Measurements from ENCODE around the gene NUF2.
"Not testable (repeated sequence)": the region's sequence is repeated elsewhere in the genome, so short reads cannot be mapped to it uniquely, and the experiment has no call there.

NUF2 gene

DNA sequence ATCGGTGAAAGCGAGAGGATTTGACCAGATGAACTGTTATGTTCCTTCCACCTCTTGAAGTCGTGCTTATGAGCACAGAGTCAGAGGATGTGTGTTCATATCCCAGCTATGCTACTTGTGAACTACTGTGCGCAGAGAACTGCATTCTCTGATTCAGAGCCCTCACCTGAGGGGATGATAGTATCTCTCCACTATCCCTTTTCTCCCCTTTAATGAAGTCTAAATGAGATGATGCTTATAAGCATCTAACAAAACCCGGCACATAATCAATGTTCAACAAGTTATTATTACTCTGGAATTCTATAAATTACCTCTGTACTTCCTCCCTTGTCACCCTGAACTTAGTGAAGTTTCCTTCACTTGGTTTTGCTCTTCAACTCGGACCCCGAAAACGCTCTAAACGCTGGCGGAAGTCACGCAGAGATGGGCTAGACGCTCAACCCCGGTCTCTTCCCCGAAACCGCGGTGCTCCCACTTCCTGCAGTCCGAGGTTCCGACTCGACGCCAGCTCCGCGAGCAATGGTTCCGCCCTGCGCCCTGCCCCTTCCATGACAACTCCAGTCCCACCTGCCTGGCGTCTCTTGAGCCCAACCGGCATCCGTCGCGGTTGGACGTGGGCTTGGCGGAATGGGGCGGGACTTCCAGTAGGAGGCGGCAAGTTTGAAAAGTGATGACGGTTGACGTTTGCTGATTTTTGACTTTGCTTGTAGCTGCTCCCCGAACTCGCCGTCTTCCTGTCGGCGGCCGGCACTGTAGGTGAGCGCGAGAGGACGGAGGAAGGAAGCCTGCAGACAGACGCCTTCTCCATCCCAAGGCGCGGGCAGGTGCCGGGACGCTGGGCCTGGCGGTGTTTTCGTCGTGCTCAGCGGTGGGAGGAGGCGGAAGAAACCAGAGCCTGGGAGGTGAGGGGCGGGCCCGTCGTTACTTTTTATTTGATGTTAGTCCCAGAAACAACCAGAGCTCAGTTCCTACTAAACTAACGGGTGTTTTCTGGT lies at the start of gene NUF2:
NUF2 (plus strand) TSS at position 644 of the 995 bp plus-strand sequence. CDS start 4,098 bp downstream, outside the sequence.
- peak; percentile 97 for DNase-seq

DNA sequence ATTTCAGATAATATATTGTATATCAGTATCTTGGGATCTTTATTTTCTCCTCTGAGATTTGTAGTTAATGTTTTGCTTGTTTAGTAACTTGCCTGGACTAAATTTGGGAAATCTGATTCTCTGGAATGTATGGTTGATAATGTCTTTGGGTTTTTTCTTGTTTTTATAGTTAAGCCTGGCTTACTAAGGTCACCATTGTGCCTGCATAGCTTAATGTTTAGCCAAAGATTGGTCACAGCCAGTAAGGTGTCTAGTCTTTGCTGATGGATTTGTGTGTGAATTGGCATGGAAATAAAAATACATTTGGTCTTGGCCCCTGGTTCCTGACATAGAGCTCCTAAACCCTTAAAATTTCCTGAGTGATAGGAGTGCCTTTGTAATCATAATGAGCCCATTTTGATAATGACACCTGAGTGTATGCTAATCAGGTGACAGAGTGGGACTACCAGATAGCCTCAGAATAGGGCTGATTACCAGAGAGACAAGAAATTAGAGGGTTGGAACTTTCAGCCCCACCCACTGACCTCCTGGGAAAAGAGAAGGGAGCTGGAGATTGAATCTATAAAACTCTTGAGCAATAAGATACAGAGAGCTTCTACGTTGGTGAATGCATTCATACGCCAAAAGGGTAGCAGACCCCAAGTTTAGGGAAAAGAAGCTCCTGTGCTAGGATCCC lies 47.9 kb upstream of the NUF2 start:
- peak; percentile 14 for DNase-seq

DNA sequence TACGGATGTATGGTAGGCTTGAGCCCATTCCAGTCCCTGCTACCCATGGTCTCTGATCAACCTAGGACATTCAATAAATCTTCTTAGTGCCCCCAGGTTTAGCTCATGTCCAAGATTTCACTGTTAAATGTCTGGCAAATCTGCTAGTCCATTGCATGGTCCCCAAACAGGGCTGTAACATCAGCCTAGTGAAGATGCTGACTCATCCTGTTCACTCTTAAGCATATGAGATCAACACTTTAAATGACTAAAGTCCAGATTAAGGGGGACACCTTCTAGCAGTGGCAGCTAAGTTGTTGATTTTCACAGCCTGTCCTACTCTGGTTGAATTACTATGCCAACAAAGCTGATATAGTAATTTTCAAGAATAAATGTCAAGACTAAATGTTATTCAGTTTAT lies 46.5 kb upstream of the NUF2 start:
- no peak for DNase-seq

DNA sequence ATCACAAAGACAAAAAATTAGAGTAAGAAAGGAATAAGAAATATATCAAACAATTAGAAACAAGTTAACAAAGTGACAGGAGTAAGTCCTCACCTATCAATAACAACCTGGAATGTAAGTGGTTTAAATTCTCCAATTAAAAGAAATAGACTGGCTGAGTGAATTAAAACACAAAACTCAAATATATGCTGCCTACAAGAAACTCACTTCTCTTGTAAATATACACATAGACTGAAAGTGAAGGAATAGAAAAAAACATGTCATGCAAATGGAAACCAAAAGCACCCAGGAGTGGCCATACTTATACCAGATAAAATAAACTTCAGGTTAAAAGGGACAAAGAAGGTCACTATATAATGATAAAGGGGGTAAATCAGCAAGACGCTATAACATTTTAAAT lies 43.2 kb upstream of the NUF2 start:
- DNase-seq = no peak

DNA sequence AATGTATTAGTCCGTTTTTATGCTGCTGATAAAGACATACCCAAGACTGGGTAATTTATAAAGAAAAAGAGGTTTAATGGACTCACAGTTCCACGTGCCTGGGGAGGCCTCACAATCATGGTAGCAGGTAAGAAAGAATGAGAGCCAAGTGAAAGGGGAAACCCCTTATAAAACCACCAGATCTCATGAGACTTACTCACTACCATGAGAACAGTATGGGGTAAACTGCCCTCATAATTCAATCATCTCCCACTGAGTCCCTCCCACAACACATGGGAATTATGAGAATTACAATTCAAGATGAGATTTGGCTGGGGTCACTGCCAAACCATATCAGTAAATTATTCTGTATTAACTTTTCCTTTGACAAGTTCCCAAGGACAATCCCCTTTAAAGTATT lies 36.9 kb upstream of the NUF2 start:
- not testable (repeated sequence) for DNase-seq

DNA sequence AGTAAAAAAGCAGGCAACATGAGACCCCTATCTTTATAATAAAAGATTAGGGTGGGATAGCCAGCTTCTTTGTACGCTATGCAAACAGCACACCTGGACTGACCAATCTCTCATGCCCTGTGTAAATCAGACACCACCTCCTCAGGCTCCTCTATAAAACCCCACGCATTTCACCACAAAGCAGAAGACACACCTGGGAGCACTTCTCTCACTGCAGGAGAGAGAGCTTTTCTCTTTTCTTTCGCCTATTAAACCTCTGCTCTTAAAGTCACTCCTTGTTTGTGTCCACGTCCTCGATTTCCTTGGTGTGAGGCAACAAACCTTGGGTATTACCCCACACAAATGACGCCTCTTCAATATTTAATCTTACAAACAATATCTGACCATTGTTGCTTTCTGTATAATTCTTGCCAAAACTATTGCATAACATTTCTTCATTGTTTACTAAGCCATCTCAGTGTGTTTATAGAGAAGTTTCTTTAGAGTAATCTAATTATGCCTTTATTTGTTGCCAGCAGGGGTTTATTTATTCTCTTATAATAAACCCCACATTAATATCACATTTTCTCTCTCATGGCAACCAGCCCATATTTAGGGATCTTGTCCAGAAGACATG lies 31.6 kb upstream of the NUF2 start:
- peak; percentile 85 for DNase-seq

DNA sequence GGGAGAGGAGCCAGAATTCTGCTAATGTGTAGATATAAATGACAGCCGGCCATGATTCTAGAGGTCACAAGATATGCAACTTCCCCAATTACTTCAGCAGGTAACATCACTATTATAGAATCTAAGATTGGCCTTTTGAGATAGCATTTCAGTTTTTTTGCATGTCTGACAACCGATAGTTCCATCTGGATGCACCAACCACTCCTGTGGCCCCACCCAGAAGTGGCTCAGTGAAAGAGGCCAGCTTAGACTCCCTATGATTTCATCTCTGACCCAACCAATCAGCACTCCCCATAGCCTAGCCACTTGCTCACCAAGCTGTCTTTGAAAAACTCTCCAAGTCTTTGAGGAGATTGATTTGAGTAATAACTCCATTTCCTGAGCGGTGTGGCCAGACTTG lies 30.3 kb upstream of the NUF2 start:
- no peak for DNase-seq

DNA sequence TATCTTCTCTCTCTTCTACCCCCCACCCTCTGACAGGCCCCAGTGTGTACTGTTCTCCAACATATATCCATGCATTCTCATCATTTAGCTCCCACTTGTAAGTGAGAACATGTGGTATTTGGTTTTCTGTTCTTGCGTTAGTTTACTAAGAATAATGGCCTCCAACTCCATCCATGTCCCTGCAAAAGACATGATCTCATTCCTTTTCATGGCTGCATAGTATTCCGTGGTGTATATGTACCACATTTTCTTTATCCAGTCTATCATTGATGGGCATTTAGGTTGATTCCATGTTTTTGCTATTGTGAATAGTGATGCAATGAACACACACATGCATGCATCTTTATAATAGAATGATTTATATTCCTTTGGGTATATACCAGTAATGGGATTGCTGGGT lies 29.6 kb upstream of the NUF2 start:
- DNase-seq = not testable (repeated sequence)

DNA sequence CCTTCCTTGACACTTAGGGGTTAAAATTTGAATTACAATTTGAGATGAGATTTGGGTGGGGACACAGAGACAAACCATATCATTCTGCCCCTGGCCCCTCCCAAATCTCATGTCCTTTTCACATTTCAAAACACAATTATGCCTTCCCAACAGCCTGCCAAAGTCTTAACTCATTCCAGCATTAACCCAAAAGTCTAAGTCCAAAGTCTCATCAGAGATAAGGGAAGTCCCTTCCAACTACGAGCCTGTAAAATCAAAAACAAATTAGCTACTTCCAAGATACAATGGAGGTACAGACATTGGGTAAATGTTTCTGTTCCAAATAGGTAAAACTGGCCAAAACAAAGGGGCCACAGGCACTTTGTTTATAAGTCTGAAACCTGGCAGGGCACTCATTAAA lies 28.3 kb upstream of the NUF2 start:
- not testable (repeated sequence) for DNase-seq

DNA sequence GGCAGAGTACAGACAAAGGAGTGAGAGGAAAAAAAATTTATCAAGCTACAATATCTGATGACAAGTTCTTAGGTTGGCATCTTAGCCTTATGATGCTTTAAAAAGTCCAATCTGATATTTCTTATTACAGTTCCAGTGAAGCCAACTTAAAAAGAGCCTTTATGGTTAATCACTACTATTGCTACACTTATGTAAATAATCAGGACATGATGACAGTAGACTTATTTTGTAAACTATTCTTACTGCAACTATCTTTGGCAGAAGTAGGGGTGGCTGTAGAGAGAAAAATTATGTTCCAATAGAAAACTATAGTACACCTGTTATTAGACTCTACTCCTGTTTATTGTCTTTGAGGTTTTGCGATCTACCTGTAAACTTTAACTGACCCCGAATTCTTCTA lies 25.8 kb upstream of the NUF2 start:
- no peak for DNase-seq

DNA sequence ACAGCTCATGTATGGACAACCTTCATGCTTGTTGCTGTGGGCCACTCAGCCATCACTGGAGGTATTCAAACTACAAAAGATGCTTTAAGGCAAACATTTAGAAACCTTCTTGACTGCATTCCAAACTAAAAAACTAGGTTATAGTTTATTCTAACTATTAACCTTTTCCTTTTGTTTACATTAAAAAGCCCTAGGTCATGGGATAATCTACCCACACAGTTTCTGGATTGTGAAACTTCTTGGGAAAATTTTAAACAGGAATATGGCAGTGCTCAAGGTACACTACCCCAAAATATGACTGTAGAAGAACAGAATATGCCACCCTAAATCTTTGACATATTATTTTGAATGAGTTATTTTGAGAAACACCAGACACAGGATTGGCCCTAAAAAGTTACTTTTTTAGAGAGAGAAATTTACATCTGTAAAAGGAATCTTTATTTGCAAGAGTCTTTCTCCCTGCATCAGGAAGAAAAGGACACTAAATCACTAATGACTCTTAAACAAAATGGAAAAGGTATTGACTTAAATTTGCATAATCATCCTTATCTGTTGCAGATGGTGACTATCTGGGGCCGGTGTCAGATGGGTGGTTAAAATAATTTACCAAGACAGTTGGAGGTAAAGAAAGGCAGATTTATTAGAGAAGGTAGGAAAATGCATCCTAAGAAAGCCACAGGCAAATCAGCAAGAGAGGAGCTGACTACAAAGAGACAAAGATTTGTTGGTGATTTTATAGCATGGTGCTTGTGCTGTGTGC lies 25.1 kb upstream of the NUF2 start:
- no peak for DNase-seq

DNA sequence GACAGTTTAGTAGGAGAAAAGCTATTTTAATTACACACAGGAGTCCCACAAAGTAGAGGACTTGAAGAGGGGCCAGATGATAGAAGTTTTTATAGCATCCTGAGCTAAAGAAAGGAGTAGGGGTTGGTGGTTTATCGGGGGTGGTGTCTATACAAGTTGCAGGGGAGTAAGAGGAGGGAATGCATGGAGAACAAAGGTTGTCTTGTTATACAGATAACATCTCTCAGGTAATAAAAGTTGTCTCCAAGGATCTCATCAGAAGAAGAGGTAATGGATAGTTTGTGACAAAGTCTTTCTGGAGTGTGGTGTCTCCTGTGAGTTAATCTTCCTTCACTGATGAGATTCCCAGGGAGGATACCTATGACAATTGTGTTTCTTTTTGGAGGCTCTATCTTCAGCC lies 23.4 kb upstream of the NUF2 start:
- no peak for DNase-seq

DNA sequence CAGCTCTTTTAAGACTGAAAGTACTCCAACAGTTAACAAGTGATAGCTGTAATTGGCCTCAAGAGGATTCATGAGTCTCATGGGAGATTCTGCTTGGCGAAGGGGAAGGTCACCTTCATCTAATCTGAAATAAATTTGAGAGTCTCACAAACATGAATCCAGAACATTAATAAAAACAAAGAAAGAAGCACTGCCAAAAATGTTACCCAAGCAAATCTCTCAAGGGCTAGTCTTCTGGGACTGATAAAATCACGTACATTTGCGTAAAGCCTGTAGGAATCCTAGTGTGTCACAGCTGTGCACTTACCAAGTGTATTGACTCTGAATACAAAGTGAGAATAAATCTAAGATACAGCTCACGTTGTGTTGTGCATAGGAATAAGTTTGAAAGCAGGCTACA lies 21.2 kb upstream of the NUF2 start:
- no peak for DNase-seq

DNA sequence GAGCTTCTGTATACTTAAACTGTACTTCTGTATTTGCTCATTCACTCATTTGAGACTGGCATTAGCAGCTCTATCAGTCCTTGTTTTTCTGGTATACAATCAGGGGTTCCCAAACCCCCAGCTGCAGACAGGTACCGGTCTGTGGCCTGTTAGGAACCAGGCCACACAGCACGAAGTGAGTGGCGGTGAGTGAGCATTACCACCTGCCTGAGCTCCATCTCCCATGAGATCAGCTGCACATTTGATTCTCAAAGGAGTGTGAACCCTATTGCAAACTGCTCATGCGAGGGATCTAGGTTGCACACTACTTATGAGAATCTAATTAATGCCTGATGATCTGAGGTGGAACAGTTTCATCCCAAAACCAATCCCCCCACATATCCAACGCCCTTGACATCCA lies 18.2 kb upstream of the NUF2 start:
- DNase-seq = no peak

DNA sequence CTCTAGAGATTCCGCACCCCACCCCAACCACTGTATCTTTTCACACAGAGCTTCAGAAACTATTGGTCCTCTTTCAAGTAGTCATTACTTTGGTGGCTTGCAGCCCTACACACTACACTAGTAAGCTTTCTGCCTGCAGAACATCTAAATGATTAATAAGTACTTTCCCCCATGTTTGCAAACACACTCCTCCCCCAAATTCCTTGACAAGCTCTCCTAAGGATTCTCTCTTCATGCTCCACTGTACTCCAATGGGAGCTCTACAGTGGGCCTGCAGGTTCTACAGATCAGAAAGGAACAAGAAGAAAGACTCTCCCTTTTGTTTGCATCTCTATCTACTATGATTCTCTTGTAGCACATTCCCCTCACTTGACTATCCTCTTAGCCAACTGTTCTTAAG lies 16.3 kb upstream of the NUF2 start:
- DNase-seq = no peak

DNA sequence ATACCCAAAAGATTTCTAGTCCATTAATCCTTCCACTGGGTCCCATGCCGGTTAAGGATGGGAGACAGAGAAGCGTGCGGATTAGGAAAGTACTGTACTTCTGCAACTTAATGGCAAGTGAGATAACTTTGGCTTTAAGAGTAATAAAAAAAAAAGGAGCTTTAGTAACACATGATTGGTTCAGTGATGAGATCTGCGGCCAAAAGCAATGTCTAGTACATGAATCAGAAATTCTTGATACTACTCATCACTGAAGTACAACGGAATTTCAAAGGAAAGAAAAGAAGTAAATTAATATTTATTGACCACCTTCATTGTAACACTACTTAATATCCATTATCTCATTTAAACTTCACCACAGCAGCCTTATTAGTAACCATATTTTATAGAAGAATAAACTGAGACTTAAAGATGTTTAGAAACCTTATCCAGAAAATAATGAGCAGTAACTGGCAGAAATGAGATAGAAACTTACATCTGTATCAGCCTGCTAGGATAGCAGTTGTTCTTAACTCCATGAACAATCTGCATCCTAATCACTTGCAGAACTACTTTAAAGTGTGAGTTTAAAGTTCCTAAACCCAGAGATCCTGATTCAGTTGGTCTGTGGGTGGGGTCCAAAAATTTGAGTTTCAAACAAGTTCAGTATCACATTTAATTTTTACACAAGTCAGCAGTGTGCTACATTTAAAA lies 14.1 kb upstream of the NUF2 start:
- DNase-seq = no peak

DNA sequence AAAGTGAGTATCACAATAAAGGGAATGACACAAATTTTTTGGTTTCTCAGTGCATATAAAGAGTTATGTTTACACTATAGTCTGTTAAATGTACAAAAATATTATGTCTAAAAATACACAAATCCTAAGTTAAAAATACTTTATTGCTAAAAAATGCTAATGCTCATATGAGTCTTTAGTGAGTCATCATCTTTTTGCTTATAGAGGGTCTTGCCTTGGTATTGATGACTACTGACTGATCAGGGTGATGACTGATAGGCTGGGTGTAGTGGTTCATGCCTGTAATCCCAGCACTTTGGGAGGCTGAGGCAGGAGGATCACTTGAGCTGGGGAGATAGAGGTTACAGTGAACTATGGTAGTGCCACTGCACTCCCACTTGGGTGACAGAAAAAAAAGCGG lies 12.9 kb upstream of the NUF2 start:
- DNase-seq = no peak

DNA sequence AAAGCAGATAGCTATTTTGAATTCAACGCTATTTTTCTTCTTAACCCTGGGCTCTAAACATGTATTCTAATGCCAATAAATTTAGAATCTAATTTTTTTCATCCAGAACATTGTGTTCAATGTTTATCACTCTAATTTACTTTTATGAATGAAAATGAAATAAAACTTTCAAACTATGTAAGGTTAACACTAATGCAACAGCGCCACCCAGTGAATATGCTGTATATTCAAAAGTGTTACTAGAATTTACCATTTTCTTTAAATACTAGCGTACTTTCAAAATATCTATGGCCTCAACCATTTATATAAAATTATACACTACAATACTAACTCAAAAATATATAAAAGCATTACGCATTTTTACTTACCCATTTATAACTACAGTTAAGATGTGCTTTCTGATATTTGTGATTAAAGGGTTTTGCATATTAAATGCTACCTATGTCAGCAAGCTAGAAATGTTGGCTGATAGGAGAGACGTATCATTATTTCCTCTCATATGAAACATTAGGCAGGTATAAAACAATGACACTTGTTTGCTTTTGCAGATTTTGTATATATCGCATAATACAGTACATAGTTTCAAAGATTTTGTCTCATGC lies 5.9 kb upstream of the NUF2 start:
- DNase-seq = peak; percentile 39

DNA sequence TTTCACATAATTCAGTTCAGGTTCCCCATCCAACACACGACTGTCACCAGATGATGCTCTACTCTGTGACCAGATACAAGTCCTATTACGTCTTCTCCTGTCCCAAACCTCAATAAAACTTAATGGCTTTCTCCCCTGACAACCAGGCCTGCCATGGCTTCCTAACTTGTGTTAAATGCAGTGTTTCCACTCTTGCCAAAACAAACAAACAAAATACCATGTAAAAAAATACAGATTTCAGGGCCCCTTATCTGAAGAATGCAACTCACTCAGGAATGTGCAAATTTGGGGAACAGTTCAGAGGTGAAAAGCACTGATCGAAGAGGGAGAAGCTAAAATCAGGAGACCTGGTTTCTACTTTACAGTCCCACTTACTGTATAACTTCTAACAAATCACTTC lies 863 bp upstream of the NUF2 start:
- no peak for DNase-seq

DNA sequence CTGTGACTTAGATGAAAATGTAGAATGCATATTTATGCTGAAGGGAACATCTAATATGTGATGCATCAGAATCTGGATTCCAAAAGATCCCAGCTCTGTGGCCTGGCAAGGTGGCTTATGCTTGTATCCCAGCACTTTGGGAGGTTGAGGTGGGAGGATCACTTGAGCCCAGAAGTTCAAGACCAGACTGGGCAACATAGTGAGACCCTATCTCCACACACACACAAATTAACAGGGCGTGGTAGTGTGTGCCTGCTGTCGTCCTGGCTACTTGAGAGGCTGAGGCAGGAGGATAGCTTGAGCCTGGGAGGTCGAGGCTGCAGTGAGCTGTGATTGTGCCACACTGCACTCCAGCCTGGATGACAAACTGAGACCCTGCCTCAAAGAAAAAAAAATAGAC lies 1.6 kb downstream of the NUF2 start:
- DNase-seq = not testable (repeated sequence)

DNA sequence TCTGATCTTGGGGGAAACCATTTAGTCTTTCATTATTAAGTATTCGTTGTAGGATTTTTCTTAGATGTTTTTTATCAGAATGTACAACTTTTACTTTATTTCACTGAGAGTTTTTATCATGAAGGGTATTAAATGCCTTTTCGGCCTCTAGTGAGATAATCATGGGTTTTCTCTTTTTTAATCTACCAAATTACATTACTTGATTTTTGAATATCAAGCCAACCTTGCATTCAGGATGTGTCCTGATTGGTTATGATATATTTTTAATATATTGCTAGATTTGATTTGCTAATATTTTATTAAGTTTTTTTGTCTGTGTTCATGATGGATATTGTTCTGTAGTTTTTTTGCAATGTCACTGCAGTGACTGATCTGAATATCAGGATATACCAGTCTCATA lies 9.4 kb downstream of the NUF2 start:
- DNase-seq = no peak

DNA sequence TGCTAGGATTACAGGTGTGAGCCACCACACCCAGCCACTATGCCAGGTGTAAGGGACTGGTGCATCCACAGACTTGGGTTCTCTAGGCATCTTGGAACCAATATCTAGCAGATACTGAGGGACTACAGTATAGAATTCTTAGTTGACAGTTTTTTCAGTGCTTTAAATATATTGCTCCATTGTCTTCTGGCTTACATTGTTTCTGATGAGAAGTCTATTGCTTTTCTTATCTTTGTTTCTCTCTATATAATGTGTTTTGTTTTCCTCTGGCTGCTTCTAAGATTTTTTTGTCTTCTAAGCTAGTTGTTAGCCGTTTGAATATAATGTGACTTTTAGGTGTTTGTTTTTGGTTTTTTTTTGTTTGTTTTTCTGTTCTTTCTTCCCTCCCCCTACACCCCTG lies 13.5 kb downstream of the NUF2 start:
- no peak for DNase-seq
